ENCODE data around the gene UBE2D2. TPM values are rescaled to one million over a fixed set of nuclear protein-coding genes. Genes with fewer than 3 reads are reported as not detected.
"Not testable (repeated sequence)": the region's sequence is repeated elsewhere in the genome, so short reads cannot be mapped to it uniquely, and the experiment has no call there.

UBE2D2 gene
- total RNA-seq (2014; rRNA removed; shearing (Covaris generic)) (68.9 and 88.8 TPM in 2 replicates), polyA plus RNA-seq (2016; fragmentation: Nextera tagmentation; extraction: Ambion mirVana) (129 and 141 TPM in 2 replicates)

GRCh38 chr5:139560752-139561654 lies at the start of gene UBE2D2:
Gene UBE2D2, plus strand, starts transcription at chr5:139561339. Its CDS starts 453 bp downstream, at chr5:139561792.
- DNase-seq = peak; percentile 99
- Histone ChIP-seq H4K20me1 (ENCODE audit: insufficient read depth) (peaks cover 13% of the 10 kb centered on the region; the same call in 1 of the 2 replicates), H3K9ac (peak within 1 kb of the TSS; percentile 87), H3K4me1 (ENCODE audit: insufficient read depth) (peaks cover 24% of the 10 kb centered on the region; the same call in 1 of the 2 replicates), H3K9me2 (ENCODE audit: insufficient read depth) (no peaks in the 10 kb centered on the region), H2AFZ (peak within 1 kb of the TSS; percentile 96), H3K4me3 (peak within 1 kb of the TSS; percentile 82), H3K9me3 (ENCODE audit: low read depth) (no peaks in the 10 kb centered on the region), H3K79me2 (ENCODE audit: insufficient read depth) (peaks cover 43% of the 10 kb centered on the region), H3K36me3 (ENCODE audit: low read depth) (peaks cover 6% of the 10 kb centered on the region; the same call in 1 of the 2 replicates), H3K4me2 (ENCODE audit: unreplicated experiment) (peak within 1 kb of the TSS; percentile 97), H3K27ac (peak within 1 kb of the TSS; percentile 87), H3F3A (ENCODE audit: insufficient read depth) (peaks cover 11% of the 10 kb centered on the region; the same call in 1 of the 2 replicates), H3K27me3 (replicated peaks; ENCODE audit: insufficient read depth) (no peaks in the 10 kb centered on the region)
- in situ Hi-C loops (cut with MboI) = no loop called here
- 1% methylated on average over 43 to 51 of the region's 89 CpGs for WGBS, 2 experiments (ENCODE audit: low coverage in 1 of 2, low lambda C conversion rate in 2 of 2, missing lambda C conversion rate in 2 of 2)
- TF ChIP-seq EZH2 (IDR thresholded peaks at IDR 0.05; ENCODE audit: insufficient read depth, poor library complexity, severe bottlenecking) = no peak
- no peak for TF ChIP-seq EZH2phosphoT487 (IDR thresholded peaks at IDR 0.05; ENCODE audit: insufficient read depth, low read depth)

- no peak overlapping the region for H3K4me3 ChIP-seq
- WGBS, 2 experiments (ENCODE audit: low coverage in 1 of 2, low lambda C conversion rate in 2 of 2, missing lambda C conversion rate in 2 of 2) = 87 to 89% methylated on average over 6 of the region's 6 CpGs
- H3K9me2 ChIP-seq (ENCODE audit: insufficient read depth) = no peaks in the 10 kb centered on the region
- H3K4me2 ChIP-seq (ENCODE audit: unreplicated experiment) = no peak overlapping the region
- H4K20me1 ChIP-seq (ENCODE audit: insufficient read depth) = no peaks in the 10 kb centered on the region
- H3K9ac ChIP-seq = no peak overlapping the region
- no peaks in the 10 kb centered on the region for H3K36me3 ChIP-seq (ENCODE audit: low read depth)
- no peaks in the 10 kb centered on the region for H3K27me3 ChIP-seq (replicated peaks; ENCODE audit: insufficient read depth)
- H3K9me3 ChIP-seq (ENCODE audit: low read depth) = no peaks in the 10 kb centered on the region
- H3K79me2 ChIP-seq (ENCODE audit: insufficient read depth) = no peaks in the 10 kb centered on the region
- peak; percentile 21 for DNase-seq
- no peak overlapping the region for H3K27ac ChIP-seq
- TF ChIP-seq EZH2phosphoT487 (IDR thresholded peaks at IDR 0.05; ENCODE audit: insufficient read depth, low read depth) (no peak), EZH2 (IDR thresholded peaks at IDR 0.05; ENCODE audit: insufficient read depth, poor library complexity, severe bottlenecking) (no peak)
- H2AFZ ChIP-seq = no peak overlapping the region
- in situ Hi-C loops (cut with MboI) = loop anchor here (10.0 kb wide), 1 partner anchor 88 kb away; no protein-coding TSS in a partner anchor
- H3K4me1 ChIP-seq (ENCODE audit: insufficient read depth) = no peaks in the 10 kb centered on the region
- H3F3A ChIP-seq (ENCODE audit: insufficient read depth) = no peaks in the 10 kb centered on the region
Measured at GRCh38 chr5:139512786-139513390, 48.3 kb upstream of the UBE2D2 start.

GRCh38 chr5:139513434-139513833 lies 47.7 kb upstream of the UBE2D2 start:
- in situ Hi-C loops (cut with MboI) = loop anchor here (10.0 kb wide), 1 partner anchor 89 kb away; no protein-coding TSS in a partner anchor

GRCh38 chr5:139513852-139514485 lies 47.2 kb upstream of the UBE2D2 start:
- TF ChIP-seq EZH2phosphoT487 (IDR thresholded peaks at IDR 0.05; ENCODE audit: insufficient read depth, low read depth) = no peak
- no peak for TF ChIP-seq EZH2 (IDR thresholded peaks at IDR 0.05; ENCODE audit: insufficient read depth, poor library complexity, severe bottlenecking)
- 57 to 63% methylated on average over 6 of the region's 6 CpGs for WGBS, 2 experiments (ENCODE audit: low coverage in 1 of 2, low lambda C conversion rate in 2 of 2, missing lambda C conversion rate in 2 of 2)
- peak; percentile 9 for DNase-seq
- H2AFZ ChIP-seq = no peak overlapping the region
- no peak overlapping the region for H3K4me2 ChIP-seq (ENCODE audit: unreplicated experiment)
- H3K79me2 ChIP-seq (ENCODE audit: insufficient read depth) = no peaks in the 10 kb centered on the region
- no peak overlapping the region for H3K9ac ChIP-seq
- in situ Hi-C loops (cut with MboI) = loop anchor here (10.0 kb wide), 1 partner anchor 89 kb away; no protein-coding TSS in a partner anchor
- H3K4me3 ChIP-seq = no peak overlapping the region
- H3K9me3 ChIP-seq (ENCODE audit: low read depth) = no peaks in the 10 kb centered on the region
- no peaks in the 10 kb centered on the region for H4K20me1 ChIP-seq (ENCODE audit: insufficient read depth)
- H3K27me3 ChIP-seq (replicated peaks; ENCODE audit: insufficient read depth) = no peaks in the 10 kb centered on the region
- no peaks in the 10 kb centered on the region for H3K36me3 ChIP-seq (ENCODE audit: low read depth)
- no peak overlapping the region for H3K27ac ChIP-seq
- no peaks in the 10 kb centered on the region for H3K9me2 ChIP-seq (ENCODE audit: insufficient read depth)
- H3F3A ChIP-seq (ENCODE audit: insufficient read depth) = no peaks in the 10 kb centered on the region
- no peaks in the 10 kb centered on the region for H3K4me1 ChIP-seq (ENCODE audit: insufficient read depth)

More at GRCh38 chr5:139513434-139513833, 47.7 kb upstream of the UBE2D2 start:
- not testable (repeated sequence) for H2AFZ ChIP-seq; H4K20me1 ChIP-seq (ENCODE audit: insufficient read depth); H3K4me3 ChIP-seq; H3K36me3 ChIP-seq (ENCODE audit: low read depth); H3K4me1 ChIP-seq (ENCODE audit: insufficient read depth); H3F3A ChIP-seq (ENCODE audit: insufficient read depth); H3K27ac ChIP-seq; H3K4me2 ChIP-seq (ENCODE audit: unreplicated experiment); H3K79me2 ChIP-seq (ENCODE audit: insufficient read depth); H3K9me2 ChIP-seq (ENCODE audit: insufficient read depth); H3K9me3 ChIP-seq (ENCODE audit: low read depth); H3K9ac ChIP-seq; H3K27me3 ChIP-seq (replicated peaks; ENCODE audit: insufficient read depth)
- WGBS, 2 experiments (ENCODE audit: low coverage in 1 of 2, low lambda C conversion rate in 2 of 2, missing lambda C conversion rate in 2 of 2) = 67 to 68% methylated on average over 5 of the region's 5 CpGs
- DNase-seq = peak; percentile 80

All from GM23248 (cell line).